NCI-H1436 treated with DMSO at 0.1 percent for 48 hours (cell line): ENCODE measurements around the gene PDE4B.
A peak's percentile ranks its signal among the peaks of the same experiment; 100 is the strongest.
"Not testable (repeated sequence)": the region's sequence is repeated elsewhere in the genome, so short reads cannot be mapped to it uniquely, and the experiment has no call there.

Experiments
- DNase-seq: peaks from one replicate; lab custom pipeline; 2025; lab: John Stamatoyannopoulos, UW

The PDE4B gene

DNA sequence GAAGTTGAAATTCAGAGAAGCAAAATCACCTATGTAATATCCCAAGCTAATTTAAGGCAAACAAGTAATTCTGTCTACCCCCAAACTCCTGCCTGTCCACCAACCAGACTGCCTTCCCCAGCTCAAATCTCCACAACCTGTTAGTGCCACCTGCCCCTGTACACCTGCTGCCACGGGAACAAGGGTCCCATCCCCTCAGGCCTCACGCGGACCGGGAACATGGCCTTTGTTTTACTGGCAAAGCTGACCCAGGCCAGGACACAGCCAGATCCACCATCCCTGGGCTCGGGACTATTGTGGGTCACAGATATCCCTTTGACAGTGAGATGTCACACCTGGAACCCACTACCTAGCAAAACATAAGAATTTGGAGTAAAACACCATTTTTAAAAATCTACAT is 601.9 kb downstream of the PDE4B start:
- DNase-seq = no peak

- no peak for DNase-seq
Observed at GRCh38 chr1:66395202-66396061, 602.7 kb downstream of the PDE4B start.

DNA sequence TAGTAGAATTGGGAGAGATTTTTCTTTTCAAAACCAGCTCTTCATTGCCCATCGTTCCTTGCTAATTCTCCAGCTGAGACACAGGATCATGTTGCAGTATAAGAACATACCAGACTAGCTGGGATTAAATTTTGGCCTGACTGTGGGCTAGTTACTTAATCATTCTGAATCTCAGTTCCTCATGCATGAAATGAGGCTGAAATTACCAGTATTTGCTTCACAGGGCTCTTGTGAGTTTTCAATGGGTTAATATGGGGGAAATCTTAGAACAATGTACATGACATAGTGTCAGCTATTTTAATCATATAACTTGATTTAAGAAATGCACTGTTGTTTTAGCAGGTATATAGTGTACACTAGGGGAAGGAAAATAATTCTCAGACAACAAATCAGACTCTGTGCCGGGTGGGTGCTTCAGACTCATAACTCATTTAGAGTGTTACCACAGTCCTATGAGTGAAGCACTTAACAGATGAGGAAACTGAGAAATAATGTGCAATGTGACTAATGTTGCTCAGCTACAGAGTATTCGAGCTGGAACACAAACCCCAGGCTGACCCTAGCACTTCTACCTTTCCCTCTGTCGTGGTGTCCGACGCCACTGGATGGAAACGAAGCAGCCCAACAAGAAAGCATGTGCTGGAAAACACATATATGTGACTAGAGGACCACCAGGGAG is 603.7 kb downstream of the PDE4B start:
- no peak for DNase-seq

DNA sequence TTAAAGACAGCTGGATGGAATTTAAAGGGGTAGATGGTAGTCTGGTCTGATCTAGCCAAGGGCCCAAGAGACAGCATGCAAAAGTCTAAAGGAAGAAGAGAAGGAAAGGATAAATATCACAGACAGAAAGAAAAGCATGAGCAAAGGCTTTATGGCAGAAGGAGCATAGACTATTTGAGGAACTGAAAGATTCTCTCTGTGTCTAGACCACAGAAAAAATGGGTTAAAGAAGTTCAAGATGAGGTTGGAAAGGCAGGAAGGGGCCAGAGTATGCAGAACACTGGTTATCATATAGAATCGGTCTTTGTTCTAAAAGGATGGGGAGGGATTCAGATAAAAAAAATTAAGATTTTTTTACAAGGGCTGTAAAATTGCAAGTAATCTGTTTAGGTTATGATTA is 604.5 kb downstream of the PDE4B start:
- DNase-seq = no peak

DNA sequence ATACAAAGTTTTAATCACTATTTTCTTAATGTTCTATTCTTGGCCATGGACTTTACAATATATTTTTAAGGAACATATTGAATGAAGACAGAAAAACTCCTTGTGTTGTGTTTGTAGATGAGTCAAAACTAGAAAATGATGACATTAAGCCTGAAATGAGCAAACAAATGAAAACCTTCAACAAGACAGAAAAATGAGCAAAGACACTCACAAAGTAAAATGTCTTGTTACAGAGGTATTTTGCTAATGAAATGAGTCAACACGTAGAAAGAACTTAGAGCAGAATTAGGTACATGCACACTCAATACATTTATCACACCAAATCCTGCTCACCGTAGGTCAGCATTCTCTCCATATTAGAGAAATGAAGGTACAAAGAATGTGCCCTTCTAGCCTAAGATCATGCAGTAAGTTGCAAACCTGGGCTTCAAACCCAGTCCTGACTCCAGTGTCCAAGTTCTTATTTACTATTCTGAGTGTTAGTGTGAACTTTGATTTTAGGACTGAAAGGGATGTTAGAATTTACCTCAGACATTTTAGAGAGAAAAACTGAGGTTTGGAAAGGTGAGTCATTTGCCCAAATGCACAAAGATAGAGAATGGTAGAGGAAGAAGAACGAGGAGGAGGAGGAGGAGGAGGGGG is 607.3 kb downstream of the PDE4B start:
- no peak for DNase-seq

GRCh38 chr1:66400660-66401059 is 608.0 kb downstream of the PDE4B start:
- no peak for DNase-seq

DNA sequence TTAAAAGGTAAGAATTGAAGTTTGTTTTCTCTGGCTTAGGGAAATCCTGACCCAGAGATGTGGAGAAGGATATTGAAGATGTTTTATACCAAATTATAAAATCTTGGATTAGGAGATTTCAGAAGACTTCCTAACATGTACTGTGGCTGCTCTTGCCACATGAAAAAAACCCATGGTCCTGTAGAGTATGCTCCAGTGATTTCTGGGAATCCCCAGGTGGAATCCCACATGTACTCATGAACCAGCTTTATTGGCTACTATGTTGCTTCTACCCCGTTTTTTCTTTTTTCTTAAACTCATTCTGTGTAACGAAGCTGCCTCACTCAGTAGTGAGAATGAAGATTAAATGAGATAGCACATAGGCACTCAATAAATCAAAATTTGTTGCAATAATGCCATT is 608.5 kb downstream of the PDE4B start:
- DNase-seq = no peak

GRCh38 chr1:66402194-66402593 is 609.5 kb downstream of the PDE4B start:
- peak; percentile 73 for DNase-seq

DNA sequence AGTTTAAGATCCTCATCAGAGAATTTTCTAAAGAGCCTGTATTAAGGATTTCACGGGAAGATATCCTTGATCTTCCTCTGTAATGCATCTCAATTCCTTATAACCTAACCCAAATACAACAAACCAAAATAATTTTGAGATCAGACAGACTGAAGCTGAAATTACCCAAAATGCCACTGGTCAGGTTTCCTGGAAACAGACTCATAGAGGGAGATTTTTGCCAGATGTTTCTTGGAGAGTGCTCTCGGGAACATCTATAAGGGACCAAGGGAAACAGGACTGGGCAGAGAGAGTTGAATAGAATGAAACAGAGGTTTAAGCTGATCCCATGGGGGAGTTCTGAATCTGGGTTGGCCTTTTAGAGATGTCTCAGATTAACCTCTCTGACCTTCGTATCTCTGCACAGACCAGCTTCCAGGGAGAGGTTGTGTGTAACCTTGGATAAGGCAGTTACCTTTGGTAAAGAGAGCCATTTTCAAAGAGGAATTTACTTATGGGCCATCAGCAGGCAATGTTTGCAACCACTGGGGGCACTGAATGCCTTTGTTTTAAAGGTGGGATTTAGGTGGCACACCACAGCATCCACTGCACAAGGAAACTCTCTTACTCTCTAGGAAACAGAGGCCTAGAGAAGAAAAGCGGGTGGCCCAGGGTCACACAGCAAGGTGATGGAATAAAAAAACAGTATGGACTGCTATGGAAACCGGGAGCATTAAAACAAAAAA is 610.5 kb downstream of the PDE4B start:
- no peak for DNase-seq

DNA sequence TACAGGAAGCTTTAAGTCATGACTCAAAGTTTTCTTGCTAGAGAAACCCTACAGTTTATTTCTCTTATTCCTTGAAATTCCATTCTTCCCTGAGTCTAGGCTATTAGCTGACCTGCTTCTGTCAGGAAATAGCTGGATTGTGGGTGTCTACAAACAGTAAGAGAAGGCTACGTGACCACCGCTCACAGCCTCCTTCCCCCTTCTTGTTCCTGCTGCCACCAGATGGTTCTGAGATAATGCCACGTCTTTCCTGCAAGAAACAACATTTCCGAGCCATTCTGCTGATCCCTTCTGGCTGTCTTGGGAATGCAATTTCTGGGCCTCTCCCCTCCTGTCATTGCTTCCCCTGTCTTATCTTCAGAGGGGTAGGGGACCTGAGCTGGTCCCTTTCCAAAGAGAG is 612.4 kb downstream of the PDE4B start:
- DNase-seq = no peak

- not testable (repeated sequence) for DNase-seq
Observed at GRCh38 chr1:66411449-66411848, 618.8 kb downstream of the PDE4B start.

DNA sequence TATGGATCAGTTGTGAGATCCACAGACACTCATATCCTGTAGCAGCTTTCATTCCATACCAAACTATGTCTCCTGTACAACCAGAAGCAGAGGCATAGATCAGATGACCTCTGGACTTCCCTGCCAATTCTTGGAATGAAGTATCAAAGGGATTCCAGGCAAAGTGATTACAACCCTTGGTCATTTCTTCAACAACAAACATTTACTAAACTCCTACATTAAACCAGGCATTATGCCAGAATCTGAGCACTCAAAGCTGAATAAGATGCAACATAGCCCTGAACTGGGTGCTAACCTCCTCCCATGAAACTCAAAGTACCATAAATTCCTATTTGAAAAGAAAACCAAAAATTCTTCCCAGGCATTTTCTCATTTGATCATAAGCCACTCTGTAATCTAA is 620.0 kb downstream of the PDE4B start:
- DNase-seq = no peak

- DNase-seq = no peak
Observed at GRCh38 chr1:66413136-66413837, 620.6 kb downstream of the PDE4B start.

DNA sequence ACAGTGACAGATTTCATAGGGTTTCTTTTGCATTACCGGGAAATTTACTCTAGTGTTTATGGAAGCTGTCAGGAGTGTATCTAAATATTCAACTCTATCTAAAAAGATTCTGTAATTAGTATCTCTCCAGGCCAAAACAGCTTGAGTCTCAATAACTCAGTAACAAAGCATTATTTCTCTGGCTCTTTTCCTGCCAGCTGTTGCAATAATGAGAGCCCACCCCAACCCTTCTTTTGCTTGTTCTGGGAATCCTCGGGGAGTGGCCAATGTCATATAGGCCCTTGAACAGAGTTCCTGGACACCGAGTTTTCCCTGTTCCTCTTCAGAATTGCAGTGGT is 621.1 kb downstream of the PDE4B start:
- no peak for DNase-seq

- DNase-seq = no peak
Observed at GRCh38 chr1:66415281-66415680, 622.6 kb downstream of the PDE4B start.

DNA sequence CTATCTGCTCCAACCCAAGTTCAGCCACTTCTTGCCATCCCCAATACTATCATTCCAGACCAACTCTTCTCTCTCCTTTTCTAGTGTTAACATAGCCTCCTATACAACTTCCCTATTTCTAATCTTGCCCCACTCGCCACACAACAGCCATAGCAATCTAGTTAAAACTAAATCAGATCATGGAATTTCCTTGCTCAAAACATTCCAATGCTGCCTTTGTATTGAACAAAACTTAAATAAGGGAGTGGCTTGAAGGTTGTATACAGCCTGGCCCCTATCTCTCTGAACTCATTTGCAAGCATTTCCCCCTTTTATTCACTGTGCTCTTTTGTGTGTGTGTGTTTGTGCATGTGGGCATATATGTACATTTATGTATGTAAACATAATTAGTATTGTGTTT is 623.2 kb downstream of the PDE4B start:
- no peak for DNase-seq

GRCh38 chr1:66416295-66416694 is 623.6 kb downstream of the PDE4B start:
- DNase-seq = no peak

DNA sequence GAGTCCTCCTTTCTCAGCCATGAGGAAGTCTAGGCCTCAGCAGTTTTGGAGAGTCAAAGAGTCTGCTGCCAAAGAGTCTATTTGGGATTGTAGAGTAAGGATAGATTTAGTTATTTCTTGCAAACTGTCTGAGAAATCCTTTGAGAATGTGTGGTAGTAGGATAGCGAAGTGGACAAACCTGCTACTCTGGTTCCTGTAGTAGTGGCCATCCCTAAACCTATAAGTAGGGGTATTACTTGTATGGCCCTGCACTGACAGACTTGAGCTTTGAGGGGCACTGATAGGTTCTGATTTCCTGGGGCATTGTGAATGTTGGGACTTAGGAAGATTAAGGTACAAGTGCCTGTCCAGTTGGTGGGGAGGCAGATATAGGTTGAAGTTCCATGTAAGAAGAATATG is 625.3 kb downstream of the PDE4B start:
- DNase-seq = no peak

DNA sequence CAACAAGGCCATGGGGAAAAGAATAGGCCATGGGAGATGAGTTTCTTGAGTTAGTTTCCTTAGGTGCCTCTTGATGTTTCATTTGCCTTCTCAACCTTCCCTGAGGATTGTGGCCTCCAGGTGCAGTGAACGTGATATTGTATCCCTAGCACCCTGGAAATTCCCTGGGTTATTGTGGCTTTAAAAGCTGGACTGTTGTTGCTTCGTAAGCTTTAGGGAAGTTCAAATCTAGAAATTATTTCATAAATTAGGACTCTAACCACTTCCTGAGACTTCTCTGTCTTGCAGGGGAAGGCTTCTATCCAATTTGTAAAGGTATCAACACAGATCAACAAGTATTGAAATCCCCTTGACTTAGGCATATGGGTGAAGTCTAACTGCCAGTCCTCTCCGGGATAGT is 627.5 kb downstream of the PDE4B start:
- not testable (repeated sequence) for DNase-seq

DNA sequence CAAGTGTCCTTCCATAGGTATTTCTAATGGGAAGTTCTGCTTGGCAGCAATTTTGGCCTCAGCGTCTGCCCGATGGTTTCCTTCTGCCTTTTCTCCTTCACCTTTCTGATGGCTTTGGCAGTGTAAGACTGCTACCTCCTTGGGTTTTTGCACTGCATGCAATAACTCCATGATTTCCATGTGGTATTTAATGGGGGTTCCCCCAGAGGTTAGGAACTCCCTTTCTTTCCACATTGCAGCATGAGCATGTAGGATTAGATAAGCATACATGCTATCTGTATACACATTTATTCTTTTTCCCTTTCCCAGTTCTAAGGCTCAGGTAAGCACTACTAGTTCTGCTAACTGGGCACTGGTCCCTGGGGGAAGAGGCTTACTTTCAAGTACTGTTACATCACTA is 628.2 kb downstream of the PDE4B start:
- not testable (repeated sequence) for DNase-seq

GRCh38 chr1:66422804-66423203 is 630.1 kb downstream of the PDE4B start:
- no peak for DNase-seq
